K562 (cell line): ENCODE measurements around the gene NFATC1. TPM values are rescaled to one million over a fixed set of nuclear protein-coding genes. Genes with fewer than 3 reads are reported as not detected.

ENCODE experiments used
- CBFB ChIP-seq: sonication (generic); formaldehyde crosslinking; IDR thresholded peaks from 2 replicates; pipeline ENCODE4 v1.4.0; 2020; ENCODE audit warnings: mild to moderate bottlenecking, missing genetic modification reagents
- CEBPB ChIP-seq: fragments of 450-650 bp; IDR thresholded peaks from 2 replicates; pipeline ENCODE4 v1.6.1; 2016; ENCODE audit warnings: missing genetic modification characterization, missing compliant biosample characterization
- CHD2 ChIP-seq: IDR thresholded peaks from 2 replicates; pipeline ENCODE4 v1.6.1; 2011; ENCODE audit warnings: low read depth, low read length
- CREBBP ChIP-seq: IDR thresholded peaks from one replicate; pipeline ENCODE4 v1.6.1; 2012; ENCODE audit warnings: low read depth, mild to moderate bottlenecking, control low read depth, inconsistent platforms, low read length
- FOXM1 ChIP-seq, 2 experiments: fragments of 450-650 bp in 1 of 2; sonication (generic) in 1 of 2; formaldehyde crosslinking in 1 of 2; IDR thresholded peaks; 2 replicates each; pipeline versions ENCODE4 v1.6.1 to v1.9.0; 2017 to 2022; ENCODE audit warnings: low read depth in 2 of 2, mild to moderate bottlenecking in 2 of 2, missing genetic modification reagents in 1 of 2, moderate library complexity in 1 of 2
- KAT2B ChIP-seq: IDR thresholded peaks from one replicate; pipeline ENCODE4 v1.6.1; 2012; ENCODE audit warnings: low read depth, mild to moderate bottlenecking, control low read depth, inconsistent platforms, low read length, moderate library complexity
- MAFK ChIP-seq: IDR thresholded peaks from 2 replicates; pipeline ENCODE4 v1.6.1; 2011; ENCODE audit warnings: low read length, improper control_type of control experiment
- NONO ChIP-seq, 2 experiments: fragments of 200-400 bp in 1 of 2; fragments of 450-650 bp in 1 of 2; formaldehyde crosslinking in 1 of 2; IDR thresholded peaks; 2 replicates each; pipeline ENCODE4 v1.6.1; 2017; ENCODE audit warnings: low read depth in 2 of 2, mild to moderate bottlenecking in 2 of 2, moderate library complexity in 2 of 2, low read length in 1 of 2
- NR2C2 ChIP-seq, 2 experiments: fragments of 200-800 bp in 1 of 2; sonication (Bioruptor generic) in 1 of 2; sonication (generic) in 1 of 2; formaldehyde crosslinking in 1 of 2; IDR thresholded peaks; 2 replicates each; pipeline versions ENCODE4 v1.6.1 to v1.8.0; 2016 to 2022; ENCODE audit warnings: mild to moderate bottlenecking in 1 of 2, missing compliant biosample characterization in 1 of 2, missing genetic modification characterization in 1 of 2, missing genetic modification reagents in 1 of 2
- PREB ChIP-seq: sonication (generic); formaldehyde crosslinking; IDR thresholded peaks from 2 replicates; pipeline ENCODE4 v1.8.1; 2023; ENCODE audit warnings: mild to moderate bottlenecking, missing genetic modification reagents
- RBM25 ChIP-seq: fragments of 200-400 bp; formaldehyde crosslinking; IDR thresholded peaks from 2 replicates; pipeline ENCODE4 v1.6.1; 2018; ENCODE audit warnings: low read length, low read depth, moderate library complexity; ENCODE audit not compliant: severe bottlenecking
- SAFB2 ChIP-seq: fragments of 200-400 bp; formaldehyde crosslinking; IDR thresholded peaks from 2 replicates; pipeline ENCODE4 v1.6.1; 2018; ENCODE audit warnings: borderline replicate concordance, low read length, low read depth, moderate library complexity; ENCODE audit not compliant: severe bottlenecking
- SMC3 ChIP-seq: conservative IDR thresholded peaks from 2 replicates; pipeline ENCODE4 v1.6.1; 2011; ENCODE audit warnings: low read depth, low read length, improper control_type of control experiment; ENCODE audit not compliant: insufficient read depth
- SNRNP70 ChIP-seq: fragments of 200-400 bp; formaldehyde crosslinking; optimal IDR thresholded peaks from 2 replicates; pipeline ENCODE3; 2017; ENCODE audit warnings: low read depth, low read length
- SRF ChIP-seq, 2 experiments: fragments of 250-450, 450-650 bp in 1 of 2; sonication (Bioruptor Pico) in 1 of 2; sonication (generic) in 1 of 2; formaldehyde crosslinking; IDR thresholded peaks; 2 replicates each; pipeline versions ENCODE4 v1.5.0 to v1.5.1; 2020 to 2022; ENCODE audit warnings: mild to moderate bottlenecking in 1 of 2, missing genetic modification reagents in 1 of 2
- TEAD4 ChIP-seq, 2 experiments: sonication (generic) in 1 of 2; formaldehyde crosslinking in 1 of 2; IDR thresholded peaks; 2 replicates each; pipeline versions ENCODE4 v1.6.1 to v1.8.0; 2012 to 2022; ENCODE audit warnings: borderline replicate concordance in 1 of 2, inconsistent platforms in 1 of 2, low read length in 1 of 2, mild to moderate bottlenecking in 1 of 2, missing genetic modification reagents in 1 of 2
- VEZF1 ChIP-seq: fragments of 200-800 bp; sonication (Bioruptor generic); IDR thresholded peaks from 2 replicates; pipeline ENCODE4 v1.6.1; 2017; ENCODE audit warnings: missing genetic modification characterization, missing compliant biosample characterization
- ZNF140 ChIP-seq: fragments of 250-450 bp; sonication (Bioruptor Pico); IDR thresholded peaks from 2 replicates; pipeline ENCODE4 v1.8.0; 2021; ENCODE audit warnings: moderate library complexity, mild to moderate bottlenecking, inconsistent platforms
- ZNF174 ChIP-seq: fragments of 250-450 bp; sonication (Bioruptor Pico); IDR thresholded peaks from 2 replicates; pipeline ENCODE4 v1.4.0; 2020; ENCODE audit warnings: mild to moderate bottlenecking
- ZNF184 ChIP-seq: sonication (generic); formaldehyde crosslinking; IDR thresholded peaks from 2 replicates; pipeline ENCODE4 v1.5.0; 2020; ENCODE audit warnings: missing genetic modification reagents
- ZNF282 ChIP-seq: sonication (generic); formaldehyde crosslinking; IDR thresholded peaks from 2 replicates; pipeline ENCODE4 v1.8.1; 2023; ENCODE audit warnings: missing genetic modification reagents
- ZNF707 ChIP-seq: fragments of 250-450 bp; sonication (Bioruptor Pico); conservative IDR thresholded peaks from 2 replicates; pipeline ENCODE4 v1.8.0; 2022; ENCODE audit warnings: inconsistent platforms, mild to moderate bottlenecking, moderate library complexity
- ZNF778 ChIP-seq: fragments of 450-650 bp; formaldehyde crosslinking; IDR thresholded peaks from 2 replicates; pipeline ENCODE4 v1.4.0; 2020; ENCODE audit warnings: mild to moderate bottlenecking, moderate library complexity
- polyA plus RNA-seq, 8 experiments: library from polyadenylated mRNA; depleted of rRNA in 4 of 8; stranded (reverse) in 5 of 8; unstranded in 3 of 8; fragments of >200 nt; fragmentation: Nextera tagmentation in 2 of 8; fragmentation: Illumina TruSeq in 1 of 8; extraction: Ambion mirVana in 2 of 8; extraction: Trizol in 1 of 8; gene quantifications; 2 replicates each; pipeline versions ENCODE4 v1.2.1 to v1.2.3, GENCODE V29; 2011 to 2014; ENCODE audit warnings: inconsistent platforms in 1 of 8, missing spikeins in 1 of 8
- total RNA-seq, 7 experiments: library from RNA; depleted of rRNA in 6 of 7; stranded (reverse); fragments of >200 nt in 6 of 7; fragmentation: Illumina TruSeq in 2 of 7; extraction: Trizol in 2 of 7; gene quantifications; 2 replicates each; pipeline versions ENCODE4 v1.2.1 to v1.2.3, GENCODE V29; 2011 to 2021; ENCODE audit warnings: low replicate concordance in 1 of 7
- TF ChIP-seq, protein P1 (sequence below), 2 experiments: fragments of 250-450 bp in 1 of 2; fragments of 450-650 bp in 1 of 2; sonication (Bioruptor Pico) in 1 of 2; IDR thresholded peaks; 2 replicates each; pipeline versions ENCODE4 v1.6.1 to v1.8.0; 2016 to 2021; ENCODE audit warnings: mild to moderate bottlenecking in 2 of 2, moderate library complexity in 2 of 2, missing compliant biosample characterization in 1 of 2, missing genetic modification characterization in 1 of 2
- TF ChIP-seq, protein P2 (sequence below), 2 experiments: fragments of 450-650 bp in 1 of 2; sonication (generic) in 1 of 2; formaldehyde crosslinking; conservative IDR thresholded peaks; 2 replicates each; pipeline versions ENCODE4 v1.4.0 to v1.8.1; 2020 to 2022; ENCODE audit warnings: mild to moderate bottlenecking in 1 of 2, missing genetic modification reagents in 1 of 2

Gene NFATC1
- total and polyA plus RNA-seq, 9 of the 15 experiments (the other 6 are each of a cell fraction or from before 2014, with no cell fraction given), result 1.1 to 16.4 (median 2.5) TPM

GRCh38 chr18:79413025-79413424 lies 17.3 kb downstream of the NFATC1 start (continued):
- TF ChIP-seq, protein P1, sequence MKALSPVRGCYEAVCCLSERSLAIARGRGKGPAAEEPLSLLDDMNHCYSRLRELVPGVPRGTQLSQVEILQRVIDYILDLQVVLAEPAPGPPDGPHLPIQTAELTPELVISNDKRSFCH (CRISPR knock-in tag; IDR thresholded peaks at IDR 0.05), result no peak
- TF ChIP-seq, protein P1 (tag; IDR thresholded peaks at IDR 0.05), result no peak
- no peak for TF ChIP-seq RBM25
- TF ChIP-seq ZNF778, result no peak
- no peak for TF ChIP-seq SAFB2
- TF ChIP-seq FOXM1 (IDR thresholded peaks at IDR 0.05; ENCODE audit: low read depth), result no peak
- TF ChIP-seq FOXM1 (CRISPR knock-in tag; IDR thresholded peaks at IDR 0.05; ENCODE audit: low read depth), result no peak
- TF ChIP-seq ZNF140 (CRISPR knock-in tag), result no peak
- no peak for TF ChIP-seq ZNF707 (CRISPR knock-in tag)
- no peak for TF ChIP-seq NR2C2 (CRISPR knock-in tag; IDR thresholded peaks at IDR 0.05)
- peak; percentile 67 for TF ChIP-seq NR2C2 (tag; IDR thresholded peaks at IDR 0.05)
- TF ChIP-seq SRF (CRISPR knock-in tag; IDR thresholded peaks at IDR 0.05), result no peak
- no peak for TF ChIP-seq MAFK
- TF ChIP-seq ZNF282 (CRISPR knock-in tag), result no peak
- TF ChIP-seq ZNF174 (CRISPR knock-in tag), result no peak
- TF ChIP-seq SNRNP70, result no peak
- TF ChIP-seq VEZF1 (CRISPR knock-in tag), result peak; percentile 15; the same call in 1 of the 2 replicates
- no peak for TF ChIP-seq KAT2B
- TF ChIP-seq SMC3, result no peak
- no peak for TF ChIP-seq CREBBP
- TF ChIP-seq CEBPB (tag), result peak; percentile 80
- no peak for TF ChIP-seq CBFB (CRISPR knock-in tag)
- no peak for TF ChIP-seq PREB (CRISPR knock-in tag)
- peak; percentile 20; the same call in 1 of the 2 replicates for TF ChIP-seq TEAD4 (IDR thresholded peaks at IDR 0.05; ENCODE audit: low read length)
- TF ChIP-seq TEAD4 (CRISPR knock-in tag; IDR thresholded peaks at IDR 0.05; ENCODE audit: borderline replicate concordance), result no peak
- no peak for TF ChIP-seq NONO (IDR thresholded peaks at IDR 0.05; ENCODE audit: low read depth in 2 of 2, low read length in 1 of 2)
- TF ChIP-seq CHD2, result no peak
- TF ChIP-seq, protein P2, sequence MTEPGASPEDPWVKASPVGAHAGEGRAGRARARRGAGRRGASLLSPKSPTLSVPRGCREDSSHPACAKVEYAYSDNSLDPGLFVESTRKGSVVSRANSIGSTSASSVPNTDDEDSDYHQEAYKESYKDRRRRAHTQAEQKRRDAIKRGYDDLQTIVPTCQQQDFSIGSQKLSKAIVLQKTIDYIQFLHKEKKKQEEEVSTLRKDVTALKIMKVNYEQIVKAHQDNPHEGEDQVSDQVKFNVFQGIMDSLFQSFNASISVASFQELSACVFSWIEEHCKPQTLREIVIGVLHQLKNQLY (CRISPR knock-in tag; conservative IDR thresholded peaks at IDR 0.05), result no peak
- TF ChIP-seq ZNF184 (CRISPR knock-in tag), result no peak
